Measurements from ENCODE around the gene TAS2R41.
"Not testable (repeated sequence)": the region's sequence is repeated elsewhere in the genome, so short reads cannot be mapped to it uniquely, and the experiment has no call there.

Gene TAS2R41

GRCh38 chr7:143456992-143457793 lies 20.5 kb upstream of the TAS2R41 start:
- DNase-seq (ENCODE audit: low spot score) = no peak

DNA sequence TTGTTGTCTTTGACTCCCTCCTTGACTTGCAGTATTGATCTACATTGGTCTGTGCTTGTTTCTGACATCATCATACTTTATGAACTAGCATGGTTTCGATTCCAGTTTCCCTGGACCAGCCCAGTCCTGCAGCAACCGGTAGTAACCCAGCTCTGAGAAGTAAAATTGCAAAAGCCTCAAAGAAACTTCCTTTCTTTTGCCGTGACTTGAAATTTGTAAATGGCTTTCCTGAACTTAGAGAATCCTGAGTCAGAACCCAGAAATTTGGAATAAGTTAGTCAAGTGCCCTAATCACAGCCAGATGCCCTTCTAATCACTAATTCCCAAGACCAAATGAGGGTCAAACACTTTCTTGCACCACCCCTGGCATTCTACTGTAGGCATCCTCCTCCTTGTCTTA lies 19.4 kb upstream of the TAS2R41 start:
- no peak for DNase-seq (ENCODE audit: low spot score)

DNA sequence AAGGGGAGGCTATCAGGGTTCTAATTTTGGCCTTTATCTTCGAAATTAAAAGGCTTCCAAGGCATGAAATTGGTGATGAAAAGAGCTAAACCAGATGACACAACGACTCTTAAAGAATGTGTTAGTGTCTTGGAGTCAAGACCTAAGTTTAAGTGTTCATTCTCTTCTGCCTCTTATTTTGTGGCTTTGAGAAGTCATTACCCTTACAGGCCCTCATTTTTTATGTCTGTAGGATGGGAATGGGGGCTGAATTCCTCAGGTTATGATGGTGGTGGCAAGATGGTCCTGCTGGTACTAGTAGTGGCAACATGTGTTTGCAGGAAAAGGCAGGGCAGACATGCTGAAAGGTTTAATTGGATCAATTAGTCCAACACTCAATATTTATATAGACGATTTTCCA lies 19.0 kb upstream of the TAS2R41 start:
- DNase-seq (ENCODE audit: low spot score) = no peak

GRCh38 chr7:143459359-143459758 lies 18.3 kb upstream of the TAS2R41 start:
- no peak for DNase-seq (ENCODE audit: low spot score)

GRCh38 chr7:143460271-143460979 lies 17.2 kb upstream of the TAS2R41 start:
- DNase-seq (ENCODE audit: low spot score) = no peak

DNA sequence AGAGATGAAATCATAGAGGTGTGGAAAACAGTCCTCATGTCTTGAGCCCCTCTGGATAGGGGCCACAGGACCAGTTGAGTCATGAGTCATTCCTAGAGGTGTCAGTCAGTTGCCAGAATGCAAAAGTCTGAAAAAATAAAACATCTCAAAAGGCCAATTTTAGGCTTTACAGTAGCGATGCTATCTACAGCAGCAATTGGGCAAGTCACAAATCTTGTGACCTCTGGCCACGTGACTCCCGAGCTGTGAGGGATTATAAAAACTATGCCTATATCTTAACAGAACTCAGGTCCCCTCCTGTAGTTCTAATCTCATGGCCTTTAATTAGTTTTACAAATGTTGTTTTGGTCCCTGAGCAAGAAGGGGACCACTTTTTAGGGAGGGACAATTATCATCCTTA lies 15.6 kb upstream of the TAS2R41 start:
- no peak for DNase-seq (ENCODE audit: low spot score)

- no peak for DNase-seq (ENCODE audit: low spot score)
These were observed 14.1 kb upstream of the TAS2R41 start for GRCh38 chr7:143463556-143463955.

- no peak for DNase-seq (ENCODE audit: low spot score)
These were observed 13.7 kb upstream of the TAS2R41 start for GRCh38 chr7:143463957-143464356.

- DNase-seq (ENCODE audit: low spot score) = no peak
These were observed 9.9 kb upstream of the TAS2R41 start for GRCh38 chr7:143467724-143468123.

- DNase-seq (ENCODE audit: low spot score) = not testable (repeated sequence)
These were observed 5.5 kb upstream of the TAS2R41 start for GRCh38 chr7:143472071-143472689.

DNA sequence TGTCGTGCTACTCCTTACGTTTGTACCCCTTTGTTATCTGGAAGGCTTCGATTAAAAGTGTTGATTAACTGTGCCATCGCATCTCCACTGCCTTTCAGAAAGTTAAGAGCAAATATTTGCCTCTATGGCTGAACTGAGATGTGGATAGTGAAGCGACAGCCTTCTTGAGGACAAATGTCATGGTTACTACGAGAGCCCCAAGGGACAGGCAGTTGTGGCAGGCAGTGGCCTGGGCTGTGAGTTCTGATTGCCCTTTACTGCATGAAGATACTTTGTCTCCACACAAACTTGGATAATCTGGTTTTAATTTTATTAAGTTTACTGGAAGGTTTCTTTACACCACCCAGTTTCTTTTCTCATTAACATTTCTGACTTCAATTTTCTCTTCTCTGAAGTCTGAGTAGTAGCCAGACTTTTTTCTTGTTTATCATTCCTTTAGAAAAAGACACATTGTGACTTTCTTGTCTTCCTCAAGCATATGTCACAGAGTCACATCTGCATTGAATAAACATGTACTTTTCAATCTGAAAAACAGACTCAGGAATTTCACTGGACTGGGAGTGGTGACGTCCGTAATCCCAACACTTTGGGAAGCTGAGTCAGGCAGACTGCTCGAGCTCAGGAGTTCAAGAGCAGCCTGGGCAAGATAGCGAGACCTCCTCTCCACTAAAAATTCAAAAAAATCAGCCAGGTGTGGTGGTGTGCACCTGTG lies 1.5 kb downstream of the TAS2R41 start:
- no peak for DNase-seq (ENCODE audit: low spot score)

DNA sequence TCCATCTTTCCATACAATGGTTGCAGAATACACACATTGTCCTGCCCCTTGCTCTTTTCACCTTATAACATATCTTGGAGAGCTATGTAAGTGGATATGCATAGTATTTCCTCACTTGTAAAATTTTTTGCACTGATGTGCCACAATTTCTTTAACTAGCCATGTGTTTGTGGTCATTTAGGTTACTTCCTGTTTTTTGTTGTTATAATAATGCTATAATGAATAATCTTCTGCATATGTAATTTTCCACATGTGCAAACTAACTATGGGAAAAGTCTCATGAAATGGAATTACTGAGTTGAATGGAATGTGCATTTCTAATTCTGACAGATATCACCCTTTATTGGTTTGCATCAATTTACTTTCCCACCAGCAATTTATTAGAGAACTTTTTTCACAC lies 2.8 kb downstream of the TAS2R41 start:
- DNase-seq (ENCODE audit: low spot score) = no peak

DNA sequence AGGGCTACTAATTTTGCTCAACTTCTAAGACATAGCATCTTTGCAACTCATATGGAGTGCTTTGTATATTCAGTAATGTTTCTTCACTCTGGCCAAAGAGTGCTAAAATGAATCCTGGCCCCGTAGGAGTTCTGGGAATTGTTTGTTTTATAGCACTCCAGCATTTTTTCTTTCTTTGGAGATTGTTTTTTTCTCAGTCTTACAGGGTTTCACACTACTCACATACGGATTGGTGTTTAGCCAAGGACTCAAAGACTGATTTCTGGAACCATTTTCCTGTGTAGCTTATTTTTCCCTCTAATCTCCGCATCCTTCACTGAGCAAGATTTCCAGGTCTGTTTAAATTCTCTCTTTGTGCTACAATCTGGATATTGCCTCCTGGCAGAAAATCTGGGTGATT lies 6.4 kb downstream of the TAS2R41 start:
- no peak for DNase-seq (ENCODE audit: low spot score)

DNA sequence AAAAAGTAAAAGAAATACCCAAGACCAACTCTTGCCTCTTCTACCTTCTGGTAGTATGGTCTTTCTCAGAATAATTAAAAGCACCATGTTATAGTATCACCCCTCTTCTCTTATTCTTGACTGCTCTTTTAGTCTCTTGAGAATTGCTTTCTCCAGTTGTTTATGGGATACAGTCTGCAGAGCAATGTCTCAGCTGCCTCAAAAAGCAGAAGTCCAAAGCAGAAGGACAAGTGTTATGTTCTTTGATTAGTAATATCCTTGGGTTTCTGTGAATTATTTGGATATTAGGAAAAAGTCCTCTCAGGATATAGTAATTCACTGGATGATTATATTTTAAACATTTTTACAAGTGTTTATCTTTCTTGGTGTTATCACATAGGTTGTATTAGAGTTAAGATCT lies 7.4 kb downstream of the TAS2R41 start:
- no peak for DNase-seq (ENCODE audit: low spot score)

GRCh38 chr7:143485500-143485899 lies 7.8 kb downstream of the TAS2R41 start:
- no peak for DNase-seq (ENCODE audit: low spot score)

- DNase-seq (ENCODE audit: low spot score) = not testable (repeated sequence)
These were observed 8.6 kb downstream of the TAS2R41 start for GRCh38 chr7:143486266-143486665.

GRCh38 chr7:143487061-143487460 lies 9.4 kb downstream of the TAS2R41 start:
- no peak for DNase-seq (ENCODE audit: low spot score)

GRCh38 chr7:143487566-143487965 lies 9.9 kb downstream of the TAS2R41 start:
- no peak for DNase-seq (ENCODE audit: low spot score)

DNA sequence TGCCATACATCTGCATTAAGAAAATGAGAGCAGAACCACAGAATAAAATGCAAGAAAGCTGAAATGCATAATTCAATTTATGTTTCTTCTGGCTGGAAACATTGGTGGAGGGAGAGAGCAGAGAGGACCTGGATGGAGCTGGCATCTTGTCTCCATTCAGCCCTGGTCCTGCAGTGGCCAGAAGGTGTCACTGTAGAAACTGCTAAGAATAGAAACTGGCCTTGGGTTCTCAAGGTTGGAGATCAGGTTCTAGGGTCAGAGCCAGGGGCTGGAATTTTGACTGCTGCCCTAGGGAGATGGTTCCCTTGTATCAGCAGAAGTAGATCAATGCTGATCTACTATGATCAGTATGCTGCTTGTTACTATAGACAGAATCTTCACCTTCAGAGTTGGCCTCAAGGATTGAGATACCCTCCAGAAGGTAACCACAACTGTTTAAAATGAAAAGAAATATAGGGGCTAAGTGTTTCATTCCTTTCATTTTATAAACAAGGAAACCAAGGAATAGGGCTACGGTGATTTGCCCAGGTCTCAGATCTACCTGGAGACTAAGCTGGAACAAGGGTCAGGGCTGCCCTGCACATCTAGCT lies 13.1 kb downstream of the TAS2R41 start:
- DNase-seq (ENCODE audit: low spot score) = no peak

- DNase-seq (ENCODE audit: low spot score) = no peak
These were observed 14.4 kb downstream of the TAS2R41 start for GRCh38 chr7:143492043-143492471.

DNA sequence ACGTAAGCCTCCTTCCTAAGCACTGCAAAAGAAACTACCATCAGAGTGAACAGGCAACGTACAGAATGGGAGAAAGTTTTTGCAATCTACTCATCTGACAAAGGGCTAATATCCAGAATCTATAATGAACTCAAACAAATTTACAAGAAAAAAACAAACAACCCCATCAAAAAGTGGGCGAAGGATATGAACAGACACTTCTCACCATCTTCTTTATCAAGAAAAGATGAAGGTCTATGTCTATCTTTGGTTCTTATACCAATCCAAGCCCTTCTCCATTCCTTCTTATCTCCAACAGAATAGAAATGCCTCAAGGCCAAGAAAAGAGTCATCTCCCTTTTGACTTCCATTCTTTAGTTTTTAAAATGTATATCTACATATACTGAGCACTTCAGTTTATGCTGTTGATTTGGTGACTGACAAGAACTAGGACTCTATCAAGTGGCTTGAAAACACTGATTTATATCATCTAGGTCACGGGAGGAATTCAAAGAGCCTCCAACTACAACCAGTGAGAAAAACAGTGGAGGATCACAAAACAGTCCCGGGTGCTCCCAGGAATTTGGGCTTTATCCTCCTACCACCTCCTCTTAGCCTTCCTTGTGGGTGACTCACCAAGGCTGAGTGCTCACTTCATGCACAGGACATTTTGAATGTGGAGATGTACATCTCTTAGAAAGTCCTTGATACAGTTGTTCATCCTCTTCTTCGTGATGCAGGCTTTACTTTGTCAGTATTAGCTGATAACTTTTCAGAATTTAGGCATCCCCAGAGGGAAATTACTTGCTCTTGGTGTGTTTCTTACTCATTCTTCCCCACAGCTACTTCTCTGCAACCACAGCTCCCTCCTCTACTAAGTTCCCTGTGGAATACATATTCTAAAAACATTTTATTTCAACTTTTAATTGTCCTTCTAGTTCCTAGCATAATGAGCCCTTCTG lies 15.4 kb downstream of the TAS2R41 start:
- DNase-seq (ENCODE audit: low spot score) = no peak

Measured in D341Med (cell line).